GM18907 (cell line): ENCODE measurements around the gene RNF34.

ENCODE experiments used
- ATAC-seq: cut with Tn5 transposase; IDR thresholded peaks from one replicate; pipeline ENCODE4 v1.9.1; 2021; ENCODE audit warnings: mild to moderate bottlenecking, moderate library complexity; ENCODE audit not compliant: unreplicated experiment

RNF34 gene

DNA sequence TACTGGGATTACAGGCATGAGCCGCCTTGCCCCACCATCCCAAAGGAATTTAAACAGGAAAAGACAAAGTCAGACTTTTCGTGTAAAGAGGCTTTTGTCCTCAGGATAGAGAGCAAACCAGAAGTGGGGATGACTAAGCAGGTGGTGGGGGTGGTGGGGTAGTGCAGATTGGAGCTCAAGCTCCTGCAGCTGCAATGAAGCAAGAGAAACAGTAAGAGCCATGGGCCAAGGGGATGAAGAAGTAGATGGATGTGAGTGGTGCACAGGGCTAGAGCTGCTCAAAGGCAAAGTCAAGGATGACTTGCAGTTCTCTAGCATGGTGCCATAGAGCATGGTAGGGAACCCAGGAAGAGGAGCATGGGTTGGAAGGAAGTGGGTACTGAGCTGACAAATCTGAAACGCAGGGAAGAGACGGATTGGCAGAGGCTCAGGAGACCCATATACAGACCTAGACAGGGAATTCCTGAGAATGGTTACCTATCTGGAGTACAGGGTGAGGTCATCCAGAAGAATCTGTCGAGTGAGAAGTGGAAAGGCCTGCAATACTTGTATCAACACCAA is 11.4 kb upstream of the RNF34 start:
- ATAC-seq: no peak

- no peak for ATAC-seq
Measured at GRCh38 chr12:121390856-121391255, 9.1 kb upstream of the RNF34 start.

GRCh38 chr12:121391619-121392324 is 8.1 kb upstream of the RNF34 start:
- no peak for ATAC-seq

DNA sequence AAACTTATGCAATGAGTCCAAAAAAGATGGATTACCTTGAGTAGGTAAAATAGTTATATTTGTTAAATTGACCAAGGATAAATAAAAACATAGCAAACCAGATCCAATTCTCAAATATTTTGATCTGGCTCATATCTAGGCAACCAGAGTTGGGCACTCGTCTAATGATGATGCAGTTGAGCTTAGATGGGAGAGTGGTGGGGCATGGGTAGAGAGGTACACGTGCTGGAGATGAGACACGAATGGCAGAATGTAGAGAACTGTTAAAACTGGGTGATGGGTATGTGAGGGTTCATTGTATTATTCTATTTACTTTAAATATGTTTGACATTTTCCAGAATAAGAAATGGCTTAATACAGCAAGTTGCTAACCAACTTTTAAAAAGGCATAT is 7.6 kb upstream of the RNF34 start:
- no peak for ATAC-seq

- ATAC-seq: no peak
Measured at GRCh38 chr12:121397521-121397920, 2.4 kb upstream of the RNF34 start.

DNA sequence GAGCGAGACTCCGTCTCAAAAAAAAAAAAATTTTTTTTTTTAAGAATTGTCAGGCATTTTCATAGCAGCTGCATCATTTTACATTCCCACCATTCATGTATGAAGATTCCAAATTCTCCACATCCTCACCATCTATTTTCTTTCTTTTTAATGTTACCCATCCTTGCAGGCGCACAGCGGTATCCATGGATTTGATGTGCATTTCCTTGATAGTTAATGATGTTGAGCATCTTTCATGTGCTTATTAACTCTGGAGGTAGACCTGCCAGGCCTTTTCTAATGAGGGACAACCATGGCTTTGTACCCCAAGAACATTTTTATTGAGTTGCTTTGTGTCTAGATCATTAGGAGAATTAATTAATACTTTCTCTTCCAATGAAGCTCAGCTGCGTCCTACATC is 1.6 kb upstream of the RNF34 start:
- ATAC-seq: no peak

GRCh38 chr12:121400332-121401139 is 618 bp downstream of the RNF34 start:
- ATAC-seq: peak; percentile 46

DNA sequence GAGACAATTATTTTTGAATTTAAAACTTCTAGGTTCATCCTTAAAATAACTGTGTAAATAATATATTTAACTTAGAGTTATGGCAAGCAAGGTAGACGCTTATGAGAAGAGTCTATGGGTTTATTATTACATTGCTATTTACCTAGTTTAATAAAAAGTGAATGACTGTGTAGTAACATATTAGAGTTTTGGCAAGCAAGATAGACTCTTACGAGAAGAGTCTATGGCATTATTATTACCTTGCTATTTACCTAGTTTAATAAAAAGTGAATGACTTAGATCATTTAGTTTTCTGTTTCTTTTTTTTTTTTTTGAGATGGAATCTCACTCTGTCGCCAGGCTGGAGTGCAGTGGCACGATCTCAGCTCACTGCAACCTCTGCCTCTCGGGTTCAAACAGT is 3.8 kb downstream of the RNF34 start:
- no peak for ATAC-seq

GRCh38 chr12:121404734-121405133 is 4.8 kb downstream of the RNF34 start:
- no peak for ATAC-seq

GRCh38 chr12:121405211-121405610 is 5.3 kb downstream of the RNF34 start:
- ATAC-seq: no peak

DNA sequence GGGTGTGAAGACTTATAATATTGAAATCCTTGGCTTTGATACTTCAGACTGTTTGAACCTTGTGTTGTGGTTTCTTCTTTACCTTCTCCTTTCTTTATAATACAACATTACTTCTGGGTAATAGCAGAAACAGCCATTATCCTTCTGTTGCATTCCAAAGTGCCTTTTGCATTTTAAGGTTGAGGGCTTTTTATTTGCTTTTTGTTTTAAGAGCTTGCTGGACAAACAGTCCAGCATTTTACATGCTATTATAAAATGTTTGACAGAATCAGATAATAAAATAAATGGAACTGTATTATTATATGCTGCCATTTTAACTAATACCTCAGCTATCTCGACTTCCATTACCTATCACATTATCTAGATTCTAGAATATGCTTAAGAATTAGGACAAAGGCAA is 14.0 kb downstream of the RNF34 start:
- no peak for ATAC-seq

- ATAC-seq: no peak
Measured at GRCh38 chr12:121417847-121418246, 17.9 kb downstream of the RNF34 start.

- ATAC-seq: no peak
Measured at GRCh38 chr12:121420109-121420508, 20.2 kb downstream of the RNF34 start.

DNA sequence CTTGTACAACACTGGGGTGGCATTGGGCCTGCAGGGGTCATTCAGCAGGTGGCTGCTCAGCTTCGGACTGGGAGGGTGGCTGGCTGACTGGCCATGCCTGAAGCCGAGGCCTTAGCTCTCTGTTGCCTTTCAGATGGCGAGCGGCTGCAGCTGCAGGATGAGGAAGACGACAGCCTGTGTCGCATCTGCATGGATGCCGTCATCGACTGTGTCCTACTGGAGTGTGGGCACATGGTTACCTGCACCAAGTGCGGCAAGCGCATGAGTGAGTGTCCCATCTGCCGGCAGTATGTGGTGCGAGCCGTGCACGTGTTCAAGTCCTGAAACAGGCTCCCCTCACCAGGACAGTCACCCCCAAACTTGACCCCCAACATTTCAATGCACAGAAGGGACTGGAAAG is 23.3 kb downstream of the RNF34 start:
- no peak for ATAC-seq

- ATAC-seq: no peak
Measured at GRCh38 chr12:121423682-121424623, 24.0 kb downstream of the RNF34 start.

DNA sequence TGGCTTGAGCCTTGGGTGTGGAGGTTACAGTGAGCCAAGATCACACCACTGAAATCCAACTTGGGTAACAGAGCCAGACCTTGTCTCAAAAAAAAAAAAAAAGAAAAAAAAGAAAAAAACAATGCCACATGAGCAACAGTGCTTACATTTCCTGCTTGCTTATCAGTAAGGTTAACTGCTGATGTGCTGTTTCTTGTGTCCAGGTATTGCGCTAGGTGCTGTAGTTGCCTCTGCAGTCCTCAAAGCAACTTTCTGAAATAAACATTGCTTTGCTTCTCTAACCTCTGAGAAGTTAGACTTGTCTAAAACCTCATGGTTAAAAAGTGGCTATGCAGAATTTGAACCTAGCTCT is 24.7 kb downstream of the RNF34 start:
- no peak for ATAC-seq

DNA sequence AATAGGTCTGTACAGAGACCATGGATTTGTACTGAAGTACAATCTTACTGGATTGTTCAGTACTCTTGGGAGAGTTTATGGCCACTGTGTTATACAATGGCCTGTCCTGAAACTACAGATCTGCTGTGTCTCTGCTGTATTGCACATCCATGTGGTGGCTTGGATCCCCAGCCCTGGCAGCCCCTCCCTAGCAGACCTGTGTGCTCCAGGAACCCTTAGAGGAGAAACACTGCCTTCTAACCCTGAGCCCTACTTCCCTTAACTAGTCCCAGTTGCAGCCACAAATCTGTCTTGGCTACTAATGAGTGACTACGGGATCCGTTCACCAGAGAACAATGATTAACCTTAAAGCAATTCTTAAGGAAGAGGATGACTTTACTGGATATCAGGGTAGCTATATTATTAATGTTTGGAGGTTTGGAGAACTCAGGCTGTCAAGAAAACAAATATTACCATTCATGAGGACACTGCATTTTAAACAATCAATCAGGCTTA is 27.7 kb downstream of the RNF34 start:
- no peak for ATAC-seq

- no peak for ATAC-seq
Measured at GRCh38 chr12:121428883-121429282, 29.0 kb downstream of the RNF34 start.

DNA sequence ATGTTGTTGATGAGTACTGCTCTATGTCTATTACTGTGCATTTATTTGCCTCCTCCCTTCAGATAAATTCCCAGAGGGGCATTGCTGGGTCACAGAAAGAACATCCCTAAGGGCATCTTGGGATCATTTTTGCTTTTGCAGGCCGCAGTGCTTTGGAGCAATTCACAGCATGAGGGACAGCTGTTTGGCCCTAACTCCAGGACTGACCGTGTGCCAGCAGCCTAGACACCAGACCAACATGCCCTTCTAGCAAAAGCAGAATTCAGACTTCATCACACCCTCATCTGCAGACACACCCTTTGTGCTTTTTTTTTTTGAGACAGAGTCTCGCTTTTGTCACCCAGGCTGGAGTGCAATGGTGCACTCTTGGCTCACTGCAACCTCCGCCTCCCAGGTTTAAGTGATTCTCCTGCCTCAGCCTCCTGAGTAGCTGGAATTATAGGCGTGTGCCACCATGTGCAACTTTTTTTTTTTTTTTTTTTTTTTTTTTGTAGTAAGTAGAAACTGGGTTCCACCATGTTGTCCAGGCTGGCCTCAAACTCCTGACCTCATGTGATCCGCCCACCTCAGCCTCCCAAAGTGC is 31.0 kb downstream of the RNF34 start:
- no peak for ATAC-seq

- no peak for ATAC-seq
Measured at GRCh38 chr12:121432740-121433480, 33.0 kb downstream of the RNF34 start.
